Breast epithelium (tissue), 4 donors: ENCODE measurements around the gene PRDM16. TPM values are rescaled to one million over a fixed set of nuclear protein-coding genes. Genes with fewer than 3 reads are reported as not detected.

Source experiments
- DNase-seq, 2 donors: peaks; one replicate each; pipeline ENCODE4 v3.0.0-alpha.2; 2019; ENCODE audit warnings: low spot score in 2 of 2
- H3K27ac ChIP-seq, 2 donors: fragments of 200-600 bp; sonication (generic) in 1 of 2; one replicate each; pipeline ENCODE4 v1.5.1; 2016 to 2019; ENCODE audit warnings: mild to moderate bottlenecking in 1 of 2
- H3K27me3 ChIP-seq, 2 donors: fragments of 200-600 bp; sonication (generic) in 1 of 2; one replicate each; pipeline versions ENCODE4 v1.5.1 to v1.6.0; 2017 to 2019; ENCODE audit warnings: control low read depth in 1 of 2, mild to moderate bottlenecking in 1 of 2
- H3K36me3 ChIP-seq: fragments of 200-600 bp; one replicate; pipeline ENCODE4 v1.5.1; 2019
- H3K4me1 ChIP-seq, 2 donors: fragments of 200-600 bp; sonication (generic); one replicate each; pipeline ENCODE4 v1.5.1; 2016 to 2019; ENCODE audit warnings: control low read depth in 1 of 2
- H3K4me3 ChIP-seq, 3 donors: fragments of 200-600 bp; sonication (generic); 1 replicate in 2 of 3; 2 replicates in 1 of 3; pipeline ENCODE4 v1.5.1; 2016 to 2019; ENCODE audit warnings: mild to moderate bottlenecking in 3 of 3, moderate library complexity in 2 of 3
- H3K9me3 ChIP-seq, 2 donors: fragments of 200-600 bp; sonication (generic) in 1 of 2; one replicate each; pipeline ENCODE4 v1.5.1; 2016 to 2019; ENCODE audit warnings: control low read depth in 1 of 2
- CTCF ChIP-seq, 3 donors: fragments of 450-650 bp; IDR thresholded peaks; one replicate each; pipeline ENCODE4 v1.5.1; 2016 to 2017; ENCODE audit warnings: antibody characterized with exemption in 3 of 3, mild to moderate bottlenecking in 3 of 3, moderate library complexity in 3 of 3
- POLR2A ChIP-seq: fragments of 450-650 bp; IDR thresholded peaks from one replicate; pipeline ENCODE4 v1.6.1; 2016; ENCODE audit warnings: antibody characterized with exemption, mild to moderate bottlenecking, moderate library complexity
- POLR2AphosphoS5 ChIP-seq, 3 donors: sonication (generic); formaldehyde crosslinking; IDR thresholded peaks; one replicate each; pipeline ENCODE4 v1.6.1; 2017; ENCODE audit warnings: antibody characterized with exemption in 3 of 3
- intact Hi-C: fragments of 100-400 bp; cut with DNase I; formaldehyde crosslinking; loops from one replicate; pipeline ENCODE4 v1.15.1; 2023; ENCODE audit warnings: low total_unique reads
- total RNA-seq, 3 donors: library from RNA; depleted of rRNA; stranded (reverse); fragments of >200 nt; gene quantifications; one replicate each; pipeline ENCODE4 v1.1.0, GENCODE V29; 2016

Gene PRDM16
- total RNA-seq, 3 donors from 2014 or later = 0.48 to 3.8 (median 3.6) TPM

GRCh38 chr1:3351449-3352298, 282.7 kb downstream of the PRDM16 start:
- Histone ChIP-seq H3K4me3 (no peak overlapping the region), H3K9me3 (no peaks in the 10 kb centered on the region), H3K36me3 (no peaks in the 10 kb centered on the region), H3K27ac (peak overlapping the region in 1 of 2 donors; percentile 74), H3K27me3 (peaks cover 2 to 63% of the 10 kb centered on the region in 2 donors), H3K4me1 (no peaks in the 10 kb centered on the region)
- no peak for DNase-seq
- intact Hi-C loops = no loop called here
- TF ChIP-seq CTCF (IDR thresholded peaks at IDR 0.05) (no peak), POLR2A (no peak), POLR2AphosphoS5 (IDR thresholded peaks at IDR 0.05) (no peak)

- no peak for DNase-seq
- intact Hi-C loops = no loop called here
- no peak for TF ChIP-seq POLR2A
- TF ChIP-seq CTCF (IDR thresholded peaks at IDR 0.05) = no peak
- no peak for TF ChIP-seq POLR2AphosphoS5 (IDR thresholded peaks at IDR 0.05)
- Histone ChIP-seq H3K9me3 (no peaks in the 10 kb centered on the region), H3K36me3 (no peaks in the 10 kb centered on the region), H3K27me3 (peaks cover 2 to 63% of the 10 kb centered on the region in 2 donors), H3K27ac (peak overlapping the region in 1 of 2 donors; percentile 74), H3K4me3 (peak overlapping the region in 1 of 3 donors; percentile 3), H3K4me1 (no peaks in the 10 kb centered on the region)
Measured at GRCh38 chr1:3352299-3352951, 283.4 kb downstream of the PRDM16 start.

GRCh38 chr1:3352952-3353331, 283.9 kb downstream of the PRDM16 start:
- Histone ChIP-seq H3K4me1 (no peaks in the 10 kb centered on the region), H3K4me3 (peak overlapping the region in 1 of 3 donors; percentile 3), H3K27ac (peak overlapping the region in 1 of 2 donors; percentile 74), H3K27me3 (peaks cover 2 to 63% of the 10 kb centered on the region in 2 donors), H3K9me3 (no peaks in the 10 kb centered on the region), H3K36me3 (no peaks in the 10 kb centered on the region)
- DNase-seq = no peak
- intact Hi-C loops = no loop called here
- TF ChIP-seq POLR2AphosphoS5 (IDR thresholded peaks at IDR 0.05) (no peak), CTCF (IDR thresholded peaks at IDR 0.05) (no peak), POLR2A (no peak)

GRCh38 chr1:3353876-3354275, 284.9 kb downstream of the PRDM16 start:
- Histone ChIP-seq H3K36me3 (no peaks in the 10 kb centered on the region), H3K27ac (no peak overlapping the region), H3K9me3 (no peaks in the 10 kb centered on the region), H3K4me1 (no peaks in the 10 kb centered on the region), H3K27me3 (peaks cover 2 to 59% of the 10 kb centered on the region in 2 donors), H3K4me3 (no peak overlapping the region)
- TF ChIP-seq POLR2A (no peak), POLR2AphosphoS5 (IDR thresholded peaks at IDR 0.05) (no peak), CTCF (IDR thresholded peaks at IDR 0.05) (no peak)
- no peak for DNase-seq
- intact Hi-C loops = no loop called here

GRCh38 chr1:3355089-3355488, 286.1 kb downstream of the PRDM16 start:
- DNase-seq = no peak
- intact Hi-C loops = no loop called here
- TF ChIP-seq POLR2A (no peak), POLR2AphosphoS5 (IDR thresholded peaks at IDR 0.05) (no peak)
- Histone ChIP-seq H3K27ac (no peak overlapping the region), H3K4me3 (no peak overlapping the region), H3K36me3 (no peaks in the 10 kb centered on the region), H3K9me3 (no peaks in the 10 kb centered on the region), H3K4me1 (no peaks in the 10 kb centered on the region), H3K27me3 (peaks cover 2 to 56% of the 10 kb centered on the region in 2 donors)
